Upper lobe of left lung (tissue), 4 donors: ENCODE data around the gene CHRDL2.

Experiments
- CTCF ChIP-seq, 6 experiments: fragments of 450-650 bp in 4 of 6; fragments of 200-600 bp in 2 of 6; sonication (generic) in 2 of 6; IDR thresholded peaks; one replicate each; pipeline ENCODE4 v1.5.1; 2016 to 2019; ENCODE audit warnings: antibody characterized with exemption in 6 of 6
- EP300 ChIP-seq, 4 donors: sonication (generic); formaldehyde crosslinking; IDR thresholded peaks; one replicate each; pipeline ENCODE4 v1.5.1; 2017; ENCODE audit warnings: antibody characterized with exemption in 4 of 4, control low read depth in 2 of 4
- POLR2A ChIP-seq, 4 donors: fragments of 450-650 bp; IDR thresholded peaks; one replicate each; pipeline ENCODE4 v1.5.1; 2016 to 2017; ENCODE audit warnings: antibody characterized with exemption in 4 of 4, mild to moderate bottlenecking in 2 of 4
- POLR2AphosphoS5 ChIP-seq, 2 donors: sonication (generic); formaldehyde crosslinking; IDR thresholded peaks; one replicate each; pipeline ENCODE4 v1.5.1; 2017; ENCODE audit warnings: antibody characterized with exemption in 2 of 2

DNA sequence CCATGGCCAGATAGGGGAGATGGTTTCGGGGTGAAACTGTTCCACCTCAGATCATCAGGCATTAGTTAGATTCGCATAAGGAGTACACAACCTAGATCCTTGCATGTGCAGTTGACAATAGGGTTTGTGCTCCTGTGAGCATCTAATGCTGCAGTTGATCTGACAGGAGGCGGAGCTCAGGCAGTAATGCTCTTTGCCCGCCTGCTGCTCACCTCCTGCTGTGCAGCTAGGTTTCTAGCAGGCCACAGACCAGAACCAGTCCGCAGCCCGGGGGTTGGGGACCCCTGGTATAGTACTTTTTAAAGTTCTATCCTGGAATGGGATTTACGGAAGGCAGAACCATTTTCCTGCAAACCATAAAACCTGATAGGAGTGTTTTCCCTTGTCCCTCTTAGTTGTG is 84.3 kb downstream of the CHRDL2 start:
- no peak for TF ChIP-seq CTCF (IDR thresholded peaks at IDR 0.05)
- TF ChIP-seq POLR2A (IDR thresholded peaks at IDR 0.05) = no peak
- no peak for TF ChIP-seq POLR2AphosphoS5 (IDR thresholded peaks at IDR 0.05)
- TF ChIP-seq EP300 (IDR thresholded peaks at IDR 0.05) = no peak
